Effector memory CD4-positive, alpha-beta T cell (primary cell): ENCODE results near the gene DENND11.
"Not testable (repeated sequence)": the region's sequence is repeated elsewhere in the genome, so short reads cannot be mapped to it uniquely, and the experiment has no call there.

Source experiments
- DNase-seq, 3 donors: peaks; one replicate each; pipeline ENCODE4 v3.0.0-alpha.2; 2020
- H3K27ac ChIP-seq: 2 replicates; pipeline ENCODE4 v1.7.0; 2013; ENCODE audit warnings: mild to moderate bottlenecking, low read length, moderate library complexity; ENCODE audit not compliant: insufficient read depth, poor library complexity, severe bottlenecking
- H3K27me3 ChIP-seq: replicated peaks from 2 replicates; pipeline ENCODE4 v1.7.0; 2013; ENCODE audit warnings: mild to moderate bottlenecking, low read length; ENCODE audit not compliant: insufficient read depth, control insufficient read depth, poor library complexity, severe bottlenecking
- H3K36me3 ChIP-seq: 2 replicates; pipeline ENCODE4 v1.7.0; 2013; ENCODE audit warnings: mild to moderate bottlenecking, low read length, moderate library complexity; ENCODE audit not compliant: control insufficient read depth, insufficient read depth
- H3K4me1 ChIP-seq: 2 replicates; pipeline ENCODE4 v1.7.0; 2013; ENCODE audit warnings: low read length, mild to moderate bottlenecking; ENCODE audit not compliant: control insufficient read depth, insufficient read depth, poor library complexity, severe bottlenecking
- H3K4me3 ChIP-seq: 2 replicates; pipeline ENCODE4 v1.7.0; 2013; ENCODE audit warnings: low read length, low read depth, mild to moderate bottlenecking; ENCODE audit not compliant: insufficient read depth, poor library complexity, severe bottlenecking
- H3K9me3 ChIP-seq: 2 replicates; pipeline ENCODE4 v1.7.0; 2013; ENCODE audit warnings: mild to moderate bottlenecking, low read length, moderate library complexity; ENCODE audit not compliant: control insufficient read depth

Gene DENND11

DNA sequence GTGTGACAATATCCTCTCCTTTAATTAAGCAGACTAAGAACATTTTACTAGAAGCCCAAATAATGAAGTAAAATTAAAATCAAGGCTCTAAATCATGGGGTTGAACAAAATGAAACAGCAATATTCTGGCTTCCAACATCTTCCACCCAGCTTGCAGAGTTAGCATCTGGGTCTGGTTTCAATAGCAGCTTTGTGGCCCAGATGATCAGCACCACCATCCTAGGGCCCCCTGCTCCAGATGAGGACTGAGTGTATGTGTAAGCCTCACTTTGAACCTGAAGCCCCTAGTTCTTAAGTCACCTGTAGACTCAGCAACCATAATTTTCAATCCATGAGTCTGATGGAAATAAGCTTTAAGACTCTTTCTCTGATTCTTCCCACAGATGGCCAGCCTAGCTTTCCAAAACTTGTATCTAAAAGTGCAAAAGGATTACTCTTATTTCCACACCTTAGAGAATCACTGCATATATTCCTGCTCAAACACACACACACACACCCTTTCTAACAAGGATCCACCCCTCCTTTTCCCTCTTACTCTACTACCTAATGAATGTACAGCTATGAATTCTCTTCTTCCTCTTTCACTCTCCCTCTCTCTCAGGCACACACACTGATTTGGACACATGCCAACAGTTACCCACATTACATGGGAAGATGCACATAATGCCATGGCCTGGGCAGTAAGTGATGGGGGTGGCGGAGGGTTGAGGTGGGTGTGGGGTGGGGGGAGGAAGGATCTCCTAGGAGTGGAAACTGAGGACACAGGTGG lies 3.5 kb downstream of the DENND11 start:
- no peaks in the 10 kb centered on the region for H3K27me3 ChIP-seq
- peaks cover 8% of the 10 kb centered on the region for H3K4me1 ChIP-seq
- H3K27ac ChIP-seq, result no peak overlapping the region
- no peaks in the 10 kb centered on the region for H3K9me3 ChIP-seq
- H3K4me3 ChIP-seq, result no peak overlapping the region
- DNase-seq, result no peak
- H3K36me3 ChIP-seq, result no peaks in the 10 kb centered on the region

DNA sequence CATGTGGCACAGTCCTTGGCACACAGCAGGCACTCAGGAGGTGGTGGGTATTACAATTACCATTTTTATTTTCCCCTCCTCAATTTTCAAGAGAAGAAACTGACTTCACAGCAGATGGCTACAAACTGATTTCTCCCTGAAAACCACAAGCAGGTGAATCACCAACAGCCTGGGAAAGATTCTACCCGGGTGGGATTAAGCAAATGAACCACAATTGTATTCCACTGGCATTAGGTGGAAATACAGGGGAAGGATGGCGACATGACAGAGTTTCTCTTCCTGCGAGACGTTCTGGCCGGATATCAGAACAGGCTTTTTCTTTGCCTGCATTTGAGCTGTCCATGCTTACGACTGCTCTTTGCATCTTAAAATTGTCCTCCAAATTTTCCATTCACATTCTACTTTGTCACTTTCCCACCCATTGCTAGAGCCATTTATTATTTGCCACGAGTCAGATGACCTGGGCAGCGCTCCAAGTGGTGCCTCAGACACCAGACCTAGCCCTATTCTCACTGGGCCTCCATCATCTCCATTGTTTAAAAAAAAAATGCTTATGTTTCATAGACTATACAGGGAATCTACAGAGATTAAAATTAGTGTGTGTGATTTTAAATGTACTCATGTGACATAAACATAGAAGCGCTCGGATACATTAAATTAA lies 4.6 kb downstream of the DENND11 start:
- Histone ChIP-seq H3K27ac (no peak overlapping the region), H3K4me3 (no peak overlapping the region), H3K36me3 (no peaks in the 10 kb centered on the region), H3K9me3 (no peaks in the 10 kb centered on the region), H3K4me1 (peaks cover 4% of the 10 kb centered on the region), H3K27me3 (no peaks in the 10 kb centered on the region)
- DNase-seq, result no peak

DNA sequence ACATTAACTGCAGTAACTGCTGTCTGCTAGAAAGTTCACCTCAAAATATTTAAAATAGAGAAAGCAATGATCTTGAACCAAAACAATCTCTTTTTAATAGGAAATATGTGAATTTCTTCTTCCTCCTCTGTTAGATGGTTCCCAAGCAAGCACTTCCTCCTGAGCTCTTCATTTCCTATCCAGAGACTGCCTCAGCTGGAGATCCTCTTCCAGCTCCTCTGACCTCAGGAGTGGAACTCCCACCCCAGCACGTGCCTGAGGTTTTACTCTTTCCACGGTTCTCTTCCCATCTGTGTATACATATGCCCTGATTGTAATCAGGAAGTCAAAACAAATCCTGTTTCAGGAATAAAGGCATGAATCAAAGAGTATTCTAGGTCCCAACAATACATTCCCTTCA lies 5.6 kb downstream of the DENND11 start:
- Histone ChIP-seq H3K4me1 (peaks cover 3% of the 10 kb centered on the region), H3K36me3 (no peaks in the 10 kb centered on the region)

DNA sequence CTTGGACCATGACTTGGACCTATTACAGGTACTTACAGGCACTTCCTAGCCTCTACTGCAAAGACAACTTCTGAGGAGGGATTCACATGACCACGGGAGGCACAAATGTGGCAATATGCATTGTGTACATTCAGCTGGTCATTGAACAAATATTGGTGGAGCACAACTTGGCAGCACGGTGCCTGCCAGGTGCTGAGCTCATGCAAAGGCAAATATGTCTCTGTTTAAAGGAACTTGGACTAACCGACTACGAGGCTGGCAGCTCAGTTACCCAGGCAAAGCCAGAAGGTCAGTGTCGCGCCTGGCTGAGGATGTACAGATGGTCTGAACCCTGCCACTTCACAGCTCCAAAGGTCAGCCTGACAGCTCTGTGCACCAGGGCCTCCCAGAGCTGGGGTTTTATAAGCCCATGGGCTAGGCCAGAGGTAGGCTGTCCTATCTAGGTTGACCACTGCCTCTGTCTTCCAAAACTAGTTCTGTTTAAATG lies 6.1 kb downstream of the DENND11 start:
- Histone ChIP-seq H3K27ac (no peak overlapping the region), H3K27me3 (no peaks in the 10 kb centered on the region), H3K4me3 (no peak overlapping the region), H3K36me3 (no peaks in the 10 kb centered on the region), H3K4me1 (peaks cover under 1% of the 10 kb centered on the region), H3K9me3 (no peaks in the 10 kb centered on the region)
- no peak for DNase-seq

More for the DNA sequence above, 5.6 kb downstream of the DENND11 start:
- no peak overlapping the region for H3K4me3 ChIP-seq
- H3K27ac ChIP-seq, result no peak overlapping the region
- DNase-seq, result no peak
- H3K9me3 ChIP-seq, result no peaks in the 10 kb centered on the region
- no peaks in the 10 kb centered on the region for H3K27me3 ChIP-seq

DNA sequence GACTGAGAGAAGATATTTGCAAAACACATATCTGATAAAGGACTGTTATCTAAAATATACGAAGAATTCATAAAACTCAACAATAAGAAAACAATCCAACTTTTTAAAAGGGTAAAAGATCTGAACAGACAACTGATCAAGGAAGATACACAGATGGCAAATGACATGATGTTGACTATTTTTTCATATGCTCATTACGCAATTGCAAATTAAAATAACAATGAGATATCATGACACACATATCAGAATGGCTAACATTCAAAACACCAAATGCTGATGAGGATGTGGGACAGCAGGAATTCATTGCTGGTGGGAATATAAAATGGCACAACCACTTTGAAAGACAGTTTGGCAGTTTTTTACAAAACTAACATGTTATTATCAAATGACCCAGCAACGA lies 8.9 kb downstream of the DENND11 start:
- H3K4me3 ChIP-seq, result no peak overlapping the region
- H3K36me3 ChIP-seq, result no peaks in the 10 kb centered on the region
- H3K4me1 ChIP-seq, result no peaks in the 10 kb centered on the region
- H3K27me3 ChIP-seq, result no peaks in the 10 kb centered on the region
- H3K27ac ChIP-seq, result no peak overlapping the region
- no peak for DNase-seq
- H3K9me3 ChIP-seq, result no peaks in the 10 kb centered on the region

DNA sequence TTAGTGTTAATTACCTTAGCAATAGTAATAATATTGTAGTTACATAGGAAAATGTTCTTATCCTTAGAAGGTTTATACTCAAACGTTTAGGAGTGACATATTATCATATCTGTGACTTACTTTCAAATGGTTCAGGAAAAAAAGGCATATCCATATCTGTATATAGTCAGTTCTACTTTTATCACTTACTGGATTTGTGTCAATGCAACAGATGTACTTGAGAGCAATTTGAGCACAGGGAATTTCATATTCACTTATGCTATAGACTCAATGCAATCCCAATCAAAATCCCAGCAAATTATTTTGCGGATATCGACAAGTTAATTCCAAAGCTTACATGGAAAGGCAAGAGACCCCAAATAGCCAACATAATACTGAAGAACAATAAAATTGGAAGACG lies 10.0 kb downstream of the DENND11 start:
- no peak overlapping the region for H3K27ac ChIP-seq
- H3K36me3 ChIP-seq, result no peaks in the 10 kb centered on the region
- H3K9me3 ChIP-seq, result no peaks in the 10 kb centered on the region
- H3K27me3 ChIP-seq, result no peaks in the 10 kb centered on the region
- no peak overlapping the region for H3K4me3 ChIP-seq
- H3K4me1 ChIP-seq, result no peaks in the 10 kb centered on the region
- DNase-seq, result no peak

- no peak overlapping the region for H3K27ac ChIP-seq
- no peaks in the 10 kb centered on the region for H3K4me1 ChIP-seq
- H3K36me3 ChIP-seq, result no peaks in the 10 kb centered on the region
Measured at GRCh38 chr7:141691540-141691939, 10.4 kb downstream of the DENND11 start.

GRCh38 chr7:141689072-141689825 lies 12.7 kb downstream of the DENND11 start:
- not testable (repeated sequence) for H3K4me1 ChIP-seq, H3K36me3 ChIP-seq, H3K27ac ChIP-seq, H3K27me3 ChIP-seq, H3K9me3 ChIP-seq, DNase-seq, H3K4me3 ChIP-seq

More at GRCh38 chr7:141691540-141691939, 10.4 kb downstream of the DENND11 start:
- no peaks in the 10 kb centered on the region for H3K9me3 ChIP-seq
- DNase-seq, result no peak
- H3K27me3 ChIP-seq, result no peaks in the 10 kb centered on the region
- no peak overlapping the region for H3K4me3 ChIP-seq

DNA sequence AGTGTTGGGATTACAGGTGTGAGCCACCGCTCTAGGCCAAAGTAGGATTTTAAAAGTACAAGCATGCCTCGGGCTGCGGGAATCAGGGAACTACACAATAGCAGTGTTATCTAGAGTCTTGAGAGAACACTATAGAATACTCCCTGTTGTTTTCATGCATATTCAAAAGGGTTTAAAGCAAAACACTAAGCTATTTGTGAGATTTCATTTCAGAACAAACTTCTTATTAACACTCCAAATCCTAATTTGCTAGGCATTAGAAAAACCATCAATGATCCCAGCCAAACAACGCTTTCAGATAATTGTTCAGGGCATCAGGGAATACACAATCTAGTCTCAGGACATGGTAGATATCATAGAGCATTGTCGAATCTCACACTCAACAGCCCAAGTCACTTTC lies 13.9 kb downstream of the DENND11 start:
- H3K4me1 ChIP-seq, result no peaks in the 10 kb centered on the region
- no peak overlapping the region for H3K4me3 ChIP-seq
- H3K27ac ChIP-seq, result no peak overlapping the region
- peaks cover 18% of the 10 kb centered on the region for H3K36me3 ChIP-seq
- DNase-seq, result no peak
- no peaks in the 10 kb centered on the region for H3K9me3 ChIP-seq
- no peaks in the 10 kb centered on the region for H3K27me3 ChIP-seq

GRCh38 chr7:141686670-141687069 lies 15.3 kb downstream of the DENND11 start:
- DNase-seq, result no peak
- H3K4me3 ChIP-seq, result no peak overlapping the region
- H3K9me3 ChIP-seq, result no peaks in the 10 kb centered on the region
- no peaks in the 10 kb centered on the region for H3K27me3 ChIP-seq
- H3K36me3 ChIP-seq, result peaks cover 25% of the 10 kb centered on the region
- H3K4me1 ChIP-seq, result no peaks in the 10 kb centered on the region
- no peak overlapping the region for H3K27ac ChIP-seq
